Sigmoid colon (tissue), 4 donors: ENCODE data around the gene CHD3.

Experiments
- CTCF ChIP-seq, 4 experiments: fragments of 450-650 bp in 3 of 4; fragments of 200-600 bp in 1 of 4; IDR thresholded peaks; one replicate each; pipeline ENCODE4 v1.5.1; 2016 to 2019; ENCODE audit warnings: antibody characterized with exemption in 4 of 4, mild to moderate bottlenecking in 3 of 4, moderate library complexity in 2 of 4
- EP300 ChIP-seq, 4 donors: sonication (generic); formaldehyde crosslinking; IDR thresholded peaks; one replicate each; pipeline ENCODE4 v1.6.1; 2017; ENCODE audit warnings: antibody characterized with exemption in 4 of 4
- POLR2A ChIP-seq, 2 donors: fragments of 450-650 bp; IDR thresholded peaks; one replicate each; pipeline ENCODE4 v1.6.1; 2016; ENCODE audit warnings: antibody characterized with exemption in 2 of 2, mild to moderate bottlenecking in 2 of 2, moderate library complexity in 2 of 2
- POLR2AphosphoS5 ChIP-seq, 4 donors: sonication (generic); formaldehyde crosslinking; IDR thresholded peaks; one replicate each; pipeline ENCODE4 v1.6.1; 2017; ENCODE audit warnings: antibody characterized with exemption in 4 of 4

GRCh38 chr17:7951143-7951792 is 62.7 kb downstream of the CHD3 start:
- TF ChIP-seq CTCF (IDR thresholded peaks at IDR 0.05) (no peak), POLR2AphosphoS5 (IDR thresholded peaks at IDR 0.05) (no peak), POLR2A (IDR thresholded peaks at IDR 0.05) (no peak), EP300 (IDR thresholded peaks at IDR 0.05) (no peak)
